Measurements from ENCODE around the gene SP3.

Gene SP3

DNA sequence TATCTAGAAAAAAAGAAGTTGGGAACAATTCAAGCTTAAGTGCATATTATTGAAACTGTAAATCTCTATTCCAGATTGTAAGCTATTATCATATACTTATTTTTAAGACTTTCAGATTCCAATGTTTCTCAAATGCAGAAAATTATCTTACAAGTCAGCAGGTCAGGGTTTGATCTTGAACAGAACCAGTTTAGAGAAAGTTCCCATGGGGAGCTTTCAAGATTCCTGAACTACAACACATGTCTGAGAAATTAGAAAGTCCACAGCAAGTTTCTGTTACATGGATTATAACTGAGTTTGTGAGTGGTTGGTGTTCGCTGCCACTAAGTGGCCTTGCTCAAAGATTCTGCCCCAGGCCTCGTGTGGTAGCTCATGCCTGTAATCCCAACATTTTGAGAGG is 31.6 kb upstream of the SP3 start:
- DNase-seq = no peak

DNA sequence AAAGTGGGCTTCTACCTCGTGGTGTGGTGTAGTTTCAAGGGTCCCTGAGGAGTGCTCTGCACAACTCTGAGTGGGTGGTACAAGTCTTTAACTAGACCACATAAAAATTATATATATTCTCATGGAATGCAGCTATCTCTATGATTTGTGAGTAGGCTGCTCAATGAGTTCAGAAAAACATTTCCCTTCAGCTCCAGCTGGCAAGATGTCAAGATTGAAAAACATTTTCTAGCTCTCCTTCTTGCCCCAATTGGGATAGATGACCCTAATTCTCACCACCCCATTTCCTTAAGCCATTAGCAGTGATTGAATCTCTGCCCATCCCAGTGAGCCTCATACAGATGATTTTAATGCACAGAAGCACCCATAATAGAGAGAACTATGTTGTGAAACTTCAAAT is 28.3 kb upstream of the SP3 start:
- DNase-seq = no peak

DNA sequence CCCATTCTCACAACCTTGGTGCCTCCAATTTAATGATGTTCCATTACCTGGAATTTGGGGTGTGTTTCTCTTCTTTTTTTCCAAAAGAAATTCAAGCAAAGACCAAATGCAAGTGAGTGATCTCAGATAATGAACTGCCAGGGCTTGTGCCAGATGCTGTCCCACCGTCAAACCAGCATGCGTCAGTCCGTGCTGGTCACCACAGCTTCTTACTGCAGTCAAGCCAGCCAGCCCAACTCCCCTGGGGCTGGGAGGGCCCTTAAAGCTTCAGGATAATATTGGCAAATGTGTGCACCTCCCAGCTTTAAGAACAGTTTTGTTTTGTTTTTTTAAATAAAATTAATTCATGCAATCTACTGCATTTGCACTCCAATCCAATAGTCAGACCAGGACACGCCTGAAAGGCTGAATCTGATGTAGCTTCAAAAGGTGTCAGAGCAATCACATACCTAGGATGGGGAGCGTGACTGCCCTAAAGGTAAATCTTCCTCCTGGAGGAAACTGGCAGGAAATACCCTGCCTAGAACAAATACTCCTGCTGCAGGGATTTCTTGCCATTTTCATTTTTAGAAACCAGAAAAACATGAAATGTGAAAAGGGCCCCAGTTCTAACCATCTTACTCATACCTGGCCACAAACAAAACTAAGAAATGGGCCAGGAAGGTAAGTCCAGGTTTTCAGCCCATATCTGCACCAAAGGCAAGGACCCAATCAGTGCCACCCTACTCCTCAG is 26.8 kb upstream of the SP3 start:
- no peak for DNase-seq

DNA sequence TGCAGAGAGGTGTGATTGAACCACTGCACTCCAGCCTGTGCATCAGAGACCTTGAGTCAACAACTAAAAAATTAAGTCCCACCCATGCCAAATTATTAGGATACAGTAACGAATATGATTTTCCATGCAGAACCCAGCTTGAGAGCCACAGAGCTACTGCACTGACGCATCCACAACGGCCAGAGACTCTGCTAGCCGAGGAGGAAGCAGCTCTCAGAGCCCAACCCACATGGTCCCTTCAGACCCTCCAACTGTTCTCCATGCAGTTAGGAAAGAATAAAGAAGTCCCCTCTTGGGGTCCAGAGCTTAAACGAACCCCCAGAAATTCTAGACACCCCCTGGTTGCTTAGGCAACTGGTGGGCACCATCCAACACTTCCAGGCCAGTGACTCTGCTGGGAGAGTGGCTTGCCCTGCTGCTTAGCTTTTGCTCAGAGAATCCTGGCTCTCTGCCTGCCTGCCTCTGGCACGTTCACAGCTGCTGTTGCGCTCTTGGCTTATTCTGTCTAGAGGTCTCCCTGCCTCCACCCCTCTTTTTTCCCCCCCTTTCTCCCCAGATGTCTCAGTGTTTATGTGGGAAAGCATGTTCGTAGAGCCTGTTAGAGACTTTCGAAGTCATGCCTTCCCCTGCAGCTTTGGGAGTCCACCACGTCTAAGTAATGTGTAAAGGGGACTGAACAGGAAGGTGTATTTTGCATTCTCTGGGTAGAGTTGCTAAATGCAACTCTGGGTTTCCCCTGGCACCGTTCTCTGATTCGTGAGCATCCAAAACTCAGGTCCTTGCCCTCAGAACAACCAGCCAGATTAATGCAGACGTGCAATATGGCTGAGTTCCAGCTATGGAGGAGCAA is 26.0 kb upstream of the SP3 start:
- DNase-seq = no peak

DNA sequence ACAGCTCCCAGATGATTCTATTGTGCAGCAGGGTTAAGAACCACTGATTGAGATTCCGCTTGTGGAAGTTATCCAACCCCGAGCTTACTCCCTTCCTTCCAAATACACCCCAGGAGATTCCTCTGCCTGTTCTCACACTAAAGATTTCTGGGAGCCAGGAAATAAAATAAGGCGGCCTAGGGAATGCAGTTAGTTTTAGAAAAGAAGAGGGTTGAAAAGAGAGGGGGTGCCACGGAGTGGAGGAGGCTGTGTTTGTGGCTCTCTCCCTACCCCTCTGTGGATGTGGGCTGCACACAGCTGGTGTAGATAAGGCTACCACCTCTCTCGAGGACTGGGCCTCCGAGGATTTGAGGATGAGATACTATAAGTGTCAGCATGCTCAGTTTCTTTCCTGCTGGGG is 25.1 kb upstream of the SP3 start:
- no peak for DNase-seq

DNA sequence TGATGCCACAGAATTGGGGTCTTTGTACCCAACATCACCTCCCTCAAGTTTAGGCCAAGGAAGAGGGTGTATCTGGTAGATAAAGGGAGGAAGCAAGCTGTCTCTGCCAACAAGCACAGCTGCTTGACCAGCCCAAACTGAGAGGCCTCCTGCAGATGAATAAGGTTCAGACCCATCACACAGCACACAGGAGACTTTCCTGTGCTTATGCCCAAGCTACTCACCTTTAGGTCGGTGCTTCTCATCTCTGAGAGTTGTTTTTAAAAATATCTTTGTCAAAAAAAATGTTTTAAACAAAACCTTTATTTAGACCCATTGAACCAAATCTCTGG is 24.7 kb upstream of the SP3 start:
- no peak for DNase-seq

DNA sequence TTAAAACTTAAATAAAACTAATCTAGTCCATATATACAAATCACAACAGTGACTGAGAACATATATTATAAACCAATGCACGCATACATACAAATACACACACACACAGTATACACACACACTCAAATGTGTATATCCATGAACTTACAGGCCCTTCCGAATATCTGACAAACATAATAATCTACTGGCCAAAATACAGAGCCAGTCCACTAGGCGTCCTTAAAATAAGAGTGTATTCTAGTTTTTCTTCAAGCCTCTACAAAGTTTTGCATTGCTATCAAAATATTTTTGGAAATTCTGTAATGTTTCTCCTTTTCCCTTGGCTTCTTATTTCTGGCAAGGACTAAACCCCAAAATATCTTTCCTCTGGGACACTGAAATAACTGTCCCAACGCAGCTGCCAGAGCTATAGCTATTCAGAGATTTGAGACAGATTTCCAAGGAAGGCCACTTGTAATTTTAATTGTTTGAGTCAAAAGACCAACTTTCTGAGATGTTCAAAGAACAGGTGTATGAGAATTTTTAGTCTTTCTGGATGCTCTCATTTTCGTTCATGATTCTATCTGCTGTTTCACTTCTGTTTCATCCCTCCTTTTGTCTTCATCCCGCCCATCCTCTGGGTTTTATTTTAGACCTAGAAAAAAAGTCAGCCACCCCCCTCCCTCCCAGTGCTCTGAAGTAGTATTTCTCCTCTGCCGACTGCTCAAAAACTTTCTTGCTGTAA is 24.1 kb upstream of the SP3 start:
- no peak for DNase-seq

DNA sequence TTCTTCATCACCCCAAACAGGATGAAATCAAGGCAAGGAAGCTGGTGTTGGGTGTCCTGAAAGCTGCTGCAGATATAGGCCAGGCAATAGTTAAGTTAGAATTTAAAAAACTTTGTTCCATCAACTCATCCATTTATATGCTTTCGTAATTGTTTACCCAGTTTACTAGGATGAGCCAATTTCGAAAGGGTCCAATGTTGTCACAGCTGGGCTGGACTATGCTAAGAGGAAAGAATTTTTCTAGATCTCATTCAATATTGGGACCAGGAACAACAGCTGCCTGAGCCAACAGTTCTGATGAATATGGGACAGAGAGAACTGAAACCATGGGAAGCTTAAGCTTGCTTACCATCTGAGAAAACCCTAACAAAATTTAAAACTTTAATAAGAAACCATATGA is 21.6 kb upstream of the SP3 start:
- peak in 1 of 2 donors; percentile 41 for DNase-seq

DNA sequence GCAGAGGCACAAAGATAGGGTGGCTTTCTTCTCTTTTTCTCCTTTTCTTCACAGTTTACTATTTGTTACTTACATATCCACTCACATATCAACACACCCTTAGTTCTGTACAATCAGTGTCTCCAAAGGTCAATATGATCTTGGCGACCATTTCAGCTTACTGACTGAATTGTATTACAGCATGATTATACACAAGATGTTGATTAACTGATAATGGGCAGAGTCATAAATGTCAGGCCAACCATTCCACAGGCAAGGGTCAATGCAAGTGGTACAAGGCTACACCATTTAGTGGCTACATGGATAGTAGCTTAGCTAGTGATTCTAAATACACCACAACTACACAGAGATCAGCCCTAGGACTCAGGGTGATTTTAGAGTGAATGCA is 20.4 kb upstream of the SP3 start:
- no peak for DNase-seq

DNA sequence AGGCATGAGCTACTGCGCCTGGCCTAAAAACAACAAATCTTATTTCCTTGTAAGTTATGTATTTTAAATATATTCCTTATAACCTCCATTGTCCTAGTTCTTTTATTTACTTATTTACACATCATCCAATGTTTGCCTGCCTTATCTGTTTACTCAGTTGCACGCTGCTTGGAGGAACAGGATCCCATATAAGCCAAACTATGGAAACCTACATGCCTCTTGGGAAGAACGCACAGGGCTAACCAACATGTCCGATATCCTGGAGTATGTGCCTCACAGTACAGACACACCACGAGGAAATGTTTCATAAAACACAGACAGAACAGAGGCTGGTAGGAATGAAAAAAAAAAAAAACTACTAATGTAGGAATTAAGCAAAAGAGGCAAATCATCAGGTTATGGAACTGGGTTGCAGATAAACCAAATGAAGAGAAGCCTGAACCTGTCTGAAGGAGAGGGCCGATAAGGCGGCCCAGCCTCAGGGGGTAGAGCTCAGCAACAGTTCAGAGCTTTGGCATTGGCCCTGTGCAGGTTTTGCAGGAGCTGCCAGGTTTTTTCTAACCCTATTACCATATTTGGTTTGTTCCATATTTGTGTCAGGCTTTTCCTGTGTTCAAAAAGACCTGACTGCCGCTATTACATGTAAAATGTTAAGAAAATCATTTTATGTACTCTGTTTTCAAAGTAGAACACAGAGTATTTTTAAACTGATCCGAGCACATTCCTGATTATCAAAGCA is 19.9 kb upstream of the SP3 start:
- DNase-seq = no peak

DNA sequence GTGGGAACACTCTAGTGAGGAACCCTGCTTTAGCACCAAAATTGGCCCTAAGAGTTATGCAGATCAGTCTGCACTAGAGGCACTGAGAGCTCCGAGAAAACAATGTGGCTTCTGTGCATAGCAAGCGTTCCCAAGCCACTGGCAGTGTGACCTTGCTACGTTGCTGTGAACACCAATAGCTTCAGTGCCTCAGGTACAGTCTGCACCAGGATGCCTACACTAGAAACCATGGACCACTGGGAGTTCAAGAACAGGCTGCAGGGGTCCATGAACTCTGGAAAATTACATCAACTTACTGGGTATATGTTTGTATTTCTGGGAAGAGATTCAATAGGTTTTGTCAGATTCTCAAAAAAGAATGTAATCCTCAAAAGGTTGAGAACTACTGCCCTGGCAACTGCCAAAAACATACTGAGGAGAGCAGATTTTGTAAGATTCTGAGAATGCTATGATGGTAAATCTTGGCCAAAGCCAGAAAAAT is 18.3 kb upstream of the SP3 start:
- no peak for DNase-seq

DNA sequence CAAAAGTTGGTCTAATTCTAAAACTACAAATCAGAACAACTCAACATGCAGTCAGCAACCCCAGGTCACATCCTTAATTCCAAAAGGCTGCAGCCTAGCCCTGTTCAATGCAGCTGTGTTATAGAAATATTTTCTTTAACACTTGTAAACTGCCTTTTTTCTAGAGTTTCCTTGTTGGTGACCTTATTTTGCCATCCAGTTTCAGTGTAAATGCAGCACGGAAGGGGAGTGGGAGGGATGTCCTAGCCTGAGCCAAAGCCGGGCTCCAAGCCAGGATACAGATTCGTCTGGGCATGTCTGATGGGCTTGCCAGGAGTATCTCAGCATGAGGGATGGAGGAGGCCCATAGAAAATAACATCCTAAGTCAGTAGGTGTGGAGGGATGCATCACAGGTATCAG is 17.7 kb upstream of the SP3 start:
- DNase-seq = no peak

DNA sequence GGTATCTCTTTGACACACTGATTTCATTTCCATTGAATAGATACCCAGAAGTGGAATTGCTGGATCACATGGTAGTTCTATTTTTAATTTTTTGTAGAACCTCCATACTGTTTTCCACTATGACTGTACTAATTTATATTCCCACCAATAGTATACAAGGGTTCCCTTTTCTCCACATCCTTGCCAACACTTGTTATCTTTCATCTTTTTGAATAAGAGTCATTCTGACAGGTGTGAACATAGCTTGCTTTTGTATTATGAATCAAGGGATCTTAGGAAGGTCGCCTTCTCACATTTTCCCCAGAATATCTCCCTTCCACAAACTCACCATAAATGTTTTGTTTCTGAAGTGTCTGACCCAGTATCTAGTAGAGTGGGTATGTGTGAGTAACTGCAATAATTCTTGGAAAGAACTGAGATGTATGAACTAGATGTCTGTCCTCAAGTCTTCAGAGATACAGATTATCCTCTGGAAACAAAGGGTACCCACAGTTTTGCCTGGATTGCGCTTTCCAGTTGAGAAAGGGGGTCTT is 17.1 kb upstream of the SP3 start:
- no peak for DNase-seq

DNA sequence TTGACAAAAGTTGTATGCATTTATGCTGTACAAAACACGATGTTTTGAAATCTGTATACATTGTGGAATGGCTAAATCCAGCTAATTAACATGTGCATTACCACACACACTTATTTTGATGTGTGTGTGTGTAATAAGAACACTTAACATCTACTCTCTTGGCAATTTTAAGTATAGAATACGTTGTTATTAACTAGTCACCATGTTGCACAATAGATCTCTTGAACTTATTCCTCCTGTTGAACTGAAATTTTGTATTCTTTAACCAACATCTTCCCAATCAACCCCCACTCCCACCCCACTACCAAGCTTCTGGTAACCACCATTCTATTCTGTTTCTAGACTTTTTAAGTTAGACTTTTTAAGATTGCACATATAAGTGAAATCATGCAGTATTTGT is 16.3 kb upstream of the SP3 start:
- no peak for DNase-seq

DNA sequence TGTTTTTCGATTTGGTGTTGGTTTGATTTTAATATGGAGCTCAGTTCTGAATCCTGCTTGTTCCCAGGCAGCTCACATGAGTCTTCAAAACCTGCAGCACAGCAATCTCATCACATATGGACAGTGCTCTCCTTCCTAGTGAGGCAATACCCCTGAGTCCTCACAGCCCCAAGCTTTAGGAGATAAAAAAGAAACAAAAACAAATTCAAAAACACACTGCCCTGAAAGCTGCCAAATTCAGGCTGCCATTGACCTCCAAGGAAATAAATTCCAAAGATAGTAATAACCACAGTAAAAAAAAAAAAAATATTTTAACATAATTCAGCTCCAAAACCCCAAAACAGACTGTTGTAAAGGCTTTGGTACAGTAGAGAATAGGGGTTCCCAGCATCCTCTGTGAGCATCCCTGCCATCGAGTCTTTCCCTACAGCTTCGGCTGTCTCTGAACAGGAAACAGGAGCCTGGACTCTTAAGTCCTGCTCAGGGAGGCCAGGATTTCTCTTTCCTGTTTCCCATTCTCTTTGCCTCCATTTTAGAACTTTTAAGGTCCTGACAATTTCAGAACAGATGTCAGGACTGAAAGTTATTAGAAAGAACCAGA is 14.7 kb upstream of the SP3 start:
- no peak for DNase-seq

DNA sequence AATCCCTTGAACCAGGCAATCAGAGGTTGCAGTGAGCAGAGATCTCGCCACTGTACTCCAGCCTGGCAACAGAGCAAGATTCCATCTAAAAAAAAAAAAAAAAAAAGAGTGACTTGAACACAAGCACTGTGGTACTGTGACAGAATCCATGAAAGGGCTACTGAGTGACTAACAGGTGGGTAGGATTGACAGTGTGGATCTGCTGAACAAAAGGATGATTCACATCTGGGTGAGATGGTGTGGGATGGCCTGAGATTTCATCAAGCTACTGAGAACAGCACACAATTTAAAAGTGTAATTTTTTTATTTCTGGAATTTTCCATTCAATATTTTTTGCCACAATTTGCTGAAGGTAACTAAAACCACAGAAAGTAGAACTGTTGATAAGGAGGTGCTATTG is 13.3 kb upstream of the SP3 start:
- DNase-seq = peak; percentile 32 to 68

DNA sequence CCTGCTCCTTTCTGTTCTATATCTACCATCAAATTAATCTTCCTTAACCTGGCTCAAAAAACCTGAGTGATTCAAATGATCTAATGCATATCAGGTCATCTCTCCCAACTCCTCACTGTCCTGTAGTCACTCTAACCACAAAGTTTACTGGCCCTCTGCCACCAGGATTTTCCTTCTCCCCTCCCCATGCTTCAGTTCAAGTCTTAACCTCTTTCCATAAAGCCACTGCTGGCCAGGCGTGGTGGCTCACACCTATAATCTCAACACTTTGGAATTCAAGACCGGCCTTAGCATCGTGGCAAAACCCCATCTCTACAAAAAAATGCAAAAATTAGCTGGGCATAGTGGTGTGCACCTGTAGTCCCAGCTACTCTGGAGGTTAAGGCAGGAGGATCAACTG is 7.5 kb upstream of the SP3 start:
- no peak for DNase-seq

DNA sequence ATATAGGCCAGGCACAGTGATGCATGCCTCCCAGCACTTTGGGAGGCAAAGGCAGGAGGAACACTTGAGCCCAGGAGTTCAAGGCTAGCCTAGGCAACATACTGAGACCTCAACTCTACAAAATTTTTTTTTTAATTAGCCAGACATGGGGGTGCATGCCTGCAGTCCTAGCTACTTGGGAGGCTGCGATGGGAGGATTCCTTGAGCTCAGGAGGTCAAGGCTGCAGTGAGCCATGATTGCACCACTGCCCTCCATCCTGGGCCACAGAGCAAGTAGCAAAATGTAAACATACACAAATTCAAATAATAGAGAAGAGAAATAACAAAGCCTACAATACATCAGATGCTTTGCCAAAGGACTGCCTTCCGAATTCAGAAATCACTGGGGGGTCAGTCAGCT is 7.0 kb upstream of the SP3 start:
- no peak for DNase-seq

DNA sequence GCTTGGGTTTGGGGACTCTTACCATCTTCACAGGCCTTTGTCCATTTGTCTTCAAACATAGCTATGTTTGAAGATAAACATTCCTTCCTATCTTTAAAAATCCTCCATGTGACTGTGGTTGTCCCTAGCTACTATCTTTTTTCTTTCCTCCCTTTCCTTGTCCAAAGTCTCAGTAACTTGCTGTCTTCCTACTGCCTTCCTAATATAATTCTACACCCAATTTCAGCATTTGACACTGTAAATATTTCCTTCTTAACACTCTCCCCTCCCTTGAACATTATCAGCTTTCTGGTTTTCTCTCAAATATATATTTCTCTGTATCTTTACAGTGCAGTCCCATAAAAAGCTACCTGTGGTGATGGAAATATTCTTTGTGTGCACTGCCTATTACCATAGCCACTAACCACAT is 5.3 kb upstream of the SP3 start:
- no peak for DNase-seq

DNA sequence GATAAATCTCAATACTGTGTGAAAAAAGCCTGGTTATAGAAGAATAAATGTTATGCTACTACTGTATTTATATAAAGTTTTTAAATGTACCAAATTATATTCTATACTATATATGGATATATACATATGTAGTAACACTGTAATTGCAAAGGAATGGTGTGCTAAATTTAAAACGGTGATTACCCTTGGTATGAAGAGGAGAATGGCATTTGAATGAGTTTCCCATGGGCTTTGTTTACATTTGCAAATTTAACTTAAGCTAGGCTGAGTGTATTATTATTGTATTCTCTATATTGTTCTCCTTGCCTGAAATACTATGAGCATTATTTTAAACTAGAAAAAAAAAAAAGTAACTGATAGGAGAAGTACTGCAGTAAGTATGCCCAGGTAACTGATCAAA is 4.7 kb upstream of the SP3 start:
- no peak for DNase-seq

DNA sequence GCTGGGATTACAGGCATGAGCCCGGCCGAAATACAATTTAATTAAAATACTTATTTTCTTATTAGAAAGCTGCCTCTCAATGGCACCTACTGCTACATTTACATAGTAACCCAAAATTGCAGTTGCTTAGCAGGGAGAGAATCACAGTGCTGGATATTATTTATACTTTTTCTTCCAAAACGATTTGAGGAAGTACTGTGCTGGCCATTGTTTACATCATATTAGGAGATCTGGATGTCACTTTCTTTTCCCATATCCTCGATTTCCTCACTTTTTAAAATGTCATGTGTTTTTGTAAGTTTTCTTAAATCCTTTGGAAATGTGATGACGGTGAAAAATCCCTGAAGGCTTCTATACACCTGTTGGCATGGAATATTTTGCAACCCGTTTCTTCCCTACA is 3.4 kb upstream of the SP3 start:
- DNase-seq = peak; percentile 17 to 51
